H1 (cell line): Measurements from ENCODE around the gene SLC24A3. TPM values are rescaled to one million over a fixed set of nuclear protein-coding genes. Genes with fewer than 3 reads are reported as not detected.

Source experiments
- CTCF ChIA-PET: fragments of 300-600 bp; sonication (Branson Sonifier 250); formaldehyde crosslinking; loops from one replicate; lab custom pipeline; 2021; ENCODE audit not compliant: partially characterized antibody; lab: Charles Lee
- POLR2A ChIA-PET: fragments of 300-600 bp; sonication (Branson Sonifier 250); formaldehyde crosslinking; loops from one replicate; lab custom pipeline; 2021; ENCODE audit warnings: inconsistent platforms; ENCODE audit not compliant: partially characterized antibody; lab: Charles Lee
- DNase-seq, 2 experiments: peaks; one replicate each; pipeline versions ENCODE4 v3.0.0 to v3.0.0-alpha.2; 2010 to 2022; ENCODE audit warnings: low spot score in 2 of 2, low read depth in 1 of 2, mixed read lengths in 1 of 2
- FAIRE-seq: peaks from 2 replicates; lab custom pipeline; 2011; peaks lifted over from hg19 to GRCh38; lab: Jason Lieb, UNC
- H2AFZ ChIP-seq: 2 replicates; pipeline ENCODE4 v1.8.1; 2012; ENCODE audit warnings: low read length, inconsistent platforms
- H2AK5ac ChIP-seq: 2 replicates; pipeline ENCODE4 v1.6.1; 2013; ENCODE audit warnings: low read depth, low read length
- H2BK120ac ChIP-seq: replicated peaks from 2 replicates; pipeline ENCODE3; 2013; ENCODE audit warnings: low read depth, low read length, inconsistent platforms
- H2BK12ac ChIP-seq: 2 replicates; pipeline ENCODE4 v1.6.1; 2013; ENCODE audit warnings: low read depth, low read length
- H2BK15ac ChIP-seq: 2 replicates; pipeline ENCODE4 v1.6.1; 2013; ENCODE audit warnings: low read length
- H2BK20ac ChIP-seq: 2 replicates; pipeline ENCODE4 v1.6.1; 2013; ENCODE audit warnings: low read length
- H2BK5ac ChIP-seq: 2 replicates; pipeline ENCODE4 v1.6.1; 2013; ENCODE audit warnings: low read depth, low read length
- H3K14ac ChIP-seq: 2 replicates; pipeline ENCODE4 v1.6.1; 2013; ENCODE audit warnings: inconsistent platforms; ENCODE audit not compliant: insufficient read length
- H3K18ac ChIP-seq: 2 replicates; pipeline ENCODE4 v1.6.1; 2013; ENCODE audit warnings: low read length; ENCODE audit errors: extremely low read depth
- H3K23ac ChIP-seq: 2 replicates; pipeline ENCODE4 v1.6.1; 2013; ENCODE audit warnings: inconsistent platforms; ENCODE audit not compliant: insufficient read length
- H3K23me2 ChIP-seq: 2 replicates; pipeline ENCODE4 v1.6.1; 2013; ENCODE audit warnings: low read depth, low read length
- H3K27ac ChIP-seq: 2 replicates; pipeline ENCODE4 v1.6.1; 2011; ENCODE audit warnings: low read depth, low read length, inconsistent platforms
- H3K27me3 ChIP-seq, 4 experiments: replicated peaks in 1 of 4; 1 replicate in 1 of 4; 2 replicates in 3 of 4; pipeline versions ENCODE4 v1.6.1 to v1.8.1; 2011 to 2013; ENCODE audit warnings: low read length in 3 of 4, mild to moderate bottlenecking in 3 of 4, inconsistent platforms in 2 of 4, mixed read lengths in 2 of 4, moderate library complexity in 1 of 4; ENCODE audit not compliant: control insufficient read depth in 3 of 4, insufficient read depth in 3 of 4; ENCODE audit errors: extremely low read depth in 1 of 4
- H3K36me3 ChIP-seq, 4 experiments: 2 replicates each; pipeline versions ENCODE4 v1.6.1 to v1.8.1; 2011 to 2013; ENCODE audit warnings: mild to moderate bottlenecking in 4 of 4, low read length in 3 of 4, moderate library complexity in 2 of 4, control low read depth in 1 of 4, inconsistent platforms in 1 of 4; ENCODE audit not compliant: insufficient read depth in 4 of 4, control insufficient read depth in 2 of 4
- H3K4ac ChIP-seq: replicated peaks from 2 replicates; pipeline ENCODE3; 2013; ENCODE audit warnings: low read length, low read depth, mixed read lengths, inconsistent platforms; ENCODE audit not compliant: insufficient read length
- H3K4me1 ChIP-seq, 4 experiments: replicated peaks in 1 of 4; 1 replicate in 1 of 4; 2 replicates in 3 of 4; pipeline versions ENCODE4 v1.6.1 to v1.8.1; 2011 to 2013; ENCODE audit warnings: low read length in 3 of 4, inconsistent platforms in 2 of 4, mixed read lengths in 1 of 4; ENCODE audit not compliant: insufficient read depth in 4 of 4, control insufficient read depth in 3 of 4
- H3K4me2 ChIP-seq, 2 experiments: 2 replicates each; pipeline versions ENCODE4 v1.6.1 to v1.8.1; 2011 to 2013; ENCODE audit warnings: low read depth in 2 of 2, low read length in 2 of 2, control low read depth in 1 of 2, inconsistent platforms in 1 of 2, mild to moderate bottlenecking in 1 of 2; ENCODE audit not compliant: insufficient read depth in 1 of 2
- H3K4me3 ChIP-seq, 4 experiments: fragments of 200-600, 300-600 bp in 1 of 4; sonication (generic), shearing (Covaris generic), sonication (Bioruptor Twin) in 1 of 4; 2 replicates each; pipeline versions ENCODE4 v1.5.1 to v1.8.1; 2011 to 2016; ENCODE audit warnings: low read length in 4 of 4, low read depth in 3 of 4, control low read depth in 2 of 4, inconsistent platforms in 2 of 4, mild to moderate bottlenecking in 2 of 4, mixed read lengths in 1 of 4, moderate library complexity in 1 of 4; ENCODE audit not compliant: insufficient read depth in 2 of 4; ENCODE audit errors: extremely low read depth in 1 of 4
- H3K56ac ChIP-seq: replicated peaks from 2 replicates; pipeline ENCODE3; 2013; ENCODE audit warnings: low read depth, mild to moderate bottlenecking, mixed read lengths, low read length, inconsistent platforms; ENCODE audit not compliant: insufficient read length
- H3K79me1 ChIP-seq: 2 replicates; pipeline ENCODE4 v1.6.1; 2013; ENCODE audit warnings: low read depth, low read length, control low read depth
- H3K79me2 ChIP-seq, 2 experiments: 2 replicates each; pipeline versions ENCODE4 v1.6.1 to v1.8.1; 2012 to 2013; ENCODE audit warnings: low read length in 2 of 2, mild to moderate bottlenecking in 2 of 2, inconsistent platforms in 1 of 2; ENCODE audit not compliant: insufficient read depth in 2 of 2, control insufficient read depth in 1 of 2
- H3K9ac ChIP-seq, 4 experiments: replicated peaks in 1 of 4; 1 replicate in 1 of 4; 2 replicates in 3 of 4; pipeline versions ENCODE4 v1.6.1 to v1.8.1; 2011 to 2013; ENCODE audit warnings: low read depth in 3 of 4, low read length in 3 of 4, control low read depth in 2 of 4, mild to moderate bottlenecking in 2 of 4, moderate library complexity in 2 of 4, inconsistent platforms in 1 of 4; ENCODE audit errors: extremely low read depth in 1 of 4
- H3K9me3 ChIP-seq, 2 experiments: 2 replicates each; pipeline versions ENCODE4 v1.6.1 to v1.8.1; 2012 to 2013; ENCODE audit warnings: mild to moderate bottlenecking in 2 of 2, moderate library complexity in 2 of 2, control low read depth in 1 of 2, inconsistent platforms in 1 of 2, low read depth in 1 of 2, low read length in 1 of 2, mixed read lengths in 1 of 2; ENCODE audit not compliant: insufficient read depth in 2 of 2
- H4K20me1 ChIP-seq, 2 experiments: replicated peaks in 1 of 2; 2 replicates each; pipeline versions ENCODE3 to v1.8.1; 2011 to 2013; ENCODE audit warnings: inconsistent platforms in 2 of 2, low read length in 2 of 2, mild to moderate bottlenecking in 1 of 2; ENCODE audit not compliant: insufficient read depth in 2 of 2, control insufficient read depth in 1 of 2
- H4K5ac ChIP-seq: 2 replicates; pipeline ENCODE4 v1.6.1; 2013; ENCODE audit warnings: low read length, low read depth, mixed read lengths, inconsistent platforms; ENCODE audit not compliant: insufficient read length
- H4K8ac ChIP-seq: 2 replicates; pipeline ENCODE4 v1.8.0; 2013; ENCODE audit warnings: mild to moderate bottlenecking, moderate library complexity, low read length, inconsistent platforms; ENCODE audit not compliant: insufficient read depth; ENCODE audit errors: extremely low read depth
- H4K91ac ChIP-seq: replicated peaks from 2 replicates; pipeline ENCODE3; 2013; ENCODE audit warnings: low read length, mixed read lengths, inconsistent platforms; ENCODE audit not compliant: insufficient read length
- ASH2L ChIP-seq: fragments of 200-600, 300-600 bp; sonication (generic); IDR thresholded peaks from one replicate; pipeline ENCODE4 v1.7.1; 2017; ENCODE audit warnings: low read length
- CTBP2 ChIP-seq: IDR thresholded peaks from 2 replicates; pipeline ENCODE4 v1.7.0; 2011; ENCODE audit warnings: borderline replicate concordance, mild to moderate bottlenecking, moderate library complexity, mixed read lengths, low read length; ENCODE audit not compliant: insufficient read depth, insufficient read length
- E2F6 ChIP-seq: IDR thresholded peaks from 2 replicates; pipeline ENCODE4 v1.6.1; 2012; ENCODE audit warnings: inconsistent platforms
- FOSL1 ChIP-seq: IDR thresholded peaks from 2 replicates; pipeline ENCODE4 v1.6.1; 2011; ENCODE audit warnings: mild to moderate bottlenecking, low read depth, low read length, moderate library complexity; ENCODE audit not compliant: insufficient read depth
- KDM5A ChIP-seq: fragments of 200-600 bp; IDR thresholded peaks from 2 replicates; pipeline ENCODE4 v1.7.1; 2012; ENCODE audit warnings: mild to moderate bottlenecking, low read length, inconsistent platforms, mixed read lengths
- RBBP5 ChIP-seq: IDR thresholded peaks from 2 replicates; pipeline ENCODE4 v1.7.1; 2012; ENCODE audit warnings: low read depth, mild to moderate bottlenecking, inconsistent platforms, low read length, moderate library complexity, borderline replicate concordance
- SP4 ChIP-seq: IDR thresholded peaks from 2 replicates; pipeline ENCODE4 v1.6.1; 2012; ENCODE audit warnings: low read length, inconsistent platforms
- TAF1 ChIP-seq: IDR thresholded peaks from 2 replicates; pipeline ENCODE4 v1.6.1; 2011; ENCODE audit warnings: mild to moderate bottlenecking, low read depth, low read length
- TAF7 ChIP-seq: optimal IDR thresholded peaks from 2 replicates; pipeline ENCODE3; 2011; ENCODE audit warnings: low read depth, mild to moderate bottlenecking, inconsistent platforms, low read length, moderate library complexity, borderline replicate concordance
- WGBS, 2 experiments: shearing (Covaris generic) in 1 of 2; methylation state at CpG; one replicate each; pipeline versions ENCODE4 v1.1.6 to v1.1.7; 2013 to 2015; ENCODE audit warnings: low lambda C conversion rate in 2 of 2, mixed read lengths in 2 of 2, inconsistent platforms in 1 of 2, low coverage in 1 of 2, missing lambda C conversion rate in 1 of 2; ENCODE audit not compliant: insufficient replicate concordance in 2 of 2, insufficient coverage in 1 of 2, insufficient read length in 1 of 2; ENCODE audit errors: extremely low coverage in 1 of 2, missing lambda C conversion rate in 1 of 2; 5-methylcytosine and 5-hydroxymethylcytosine counted together
- polyA plus RNA-seq, 7 experiments: library from polyadenylated mRNA; depleted of rRNA in 3 of 7; stranded (reverse) in 5 of 7; unstranded in 2 of 7; fragments of >200 nt in 5 of 7; fragments of 200-250 nt in 2 of 7; gene quantifications; 1 replicate in 5 of 7; 2 replicates in 1 of 7; 4 replicates in 1 of 7; pipeline versions ENCODE4 v1.2.1 to v1.2.3, GENCODE V29; 2011 to 2013; ENCODE audit warnings: missing spikeins in 2 of 7, mixed read lengths in 2 of 7
- total RNA-seq: library from RNA; stranded (reverse); fragmentation: NEBNext Ultra II Directional; extraction: Animal tissue kit (Norgen Biotek cat#: 25700); gene quantifications from 2 replicates; pipeline ENCODE4 v1.2.1, GENCODE V29; 2021

Gene SLC24A3
- total and polyA plus RNA-seq, 2 of the 8 experiments (the other 6 are each of a cell fraction or from before 2014, with no cell fraction given) = 4.5 to 6.3 TPM

- FAIRE-seq (no peak), DNase-seq (no peak)
- H3K4me2 ChIP-seq = no peak overlapping the region
- H3K9me3 ChIP-seq = no peaks in the 10 kb centered on the region
- H3K27me3 ChIP-seq = no peaks in the 10 kb centered on the region
- no peak overlapping the region for H4K5ac ChIP-seq
- no peak overlapping the region for H3K23ac ChIP-seq
- no peak overlapping the region for H2BK12ac ChIP-seq
- H3K14ac ChIP-seq = no peak overlapping the region
- H2BK120ac ChIP-seq = no peak overlapping the region
- no peak overlapping the region for H3K9ac ChIP-seq
- no peak overlapping the region for H2BK5ac ChIP-seq
- no peaks in the 10 kb centered on the region for H3K36me3 ChIP-seq
- no peak overlapping the region for H3K4ac ChIP-seq
- H3K4me1 ChIP-seq = no peaks in the 10 kb centered on the region; a peak in 1 of 7 replicates
- peaks cover 0 to 2% of the 10 kb centered on the region in 2 experiments for H4K20me1 ChIP-seq
- no peak overlapping the region for H3K18ac ChIP-seq
- H2AK5ac ChIP-seq = no peak overlapping the region
- H2BK20ac ChIP-seq = no peak overlapping the region
- H2AFZ ChIP-seq = no peak overlapping the region
- no peaks in the 10 kb centered on the region for H3K79me2 ChIP-seq
- H3K56ac ChIP-seq = no peak overlapping the region
- 81% methylated on average over 10 of the region's 10 CpGs; no CpG with 5 or more reads in 1 of the 2 experiments for WGBS, 2 experiments
- no peak overlapping the region for H3K4me3 ChIP-seq
- H3K27ac ChIP-seq = no peak overlapping the region
- no peak overlapping the region for H4K91ac ChIP-seq
- CTCF ChIA-PET = interaction anchor here (0.8 to 2.3 kb wide), 5 partner anchors 8 to 174 kb away, joined by 3 to 7 read pairs (median 3); no protein-coding TSS in a partner anchor
- H2BK15ac ChIP-seq = no peak overlapping the region
- peaks cover 2% of the 10 kb centered on the region; the same call in 1 of the 2 replicates for H3K23me2 ChIP-seq
- POLR2A ChIA-PET = no interaction called here
- H3K79me1 ChIP-seq = no peaks in the 10 kb centered on the region
- H4K8ac ChIP-seq = no peak overlapping the region
- TF ChIP-seq CTBP2 (no peak), RBBP5 (no peak), SP4 (no peak), FOSL1 (no peak), TAF7 (no peak), TAF1 (no peak), ASH2L (no peak), KDM5A (no peak), E2F6 (no peak)
Measured at GRCh38 chr20:19433371-19434350, 221.2 kb downstream of the SLC24A3 start.
